D721Med (cell line): Measurements from ENCODE around the gene ADGRD2.

Experiments
- DNase-seq: peaks from one replicate; pipeline ENCODE4 v3.0.0; 2011; ENCODE audit warnings: low spot score; ENCODE audit not compliant: insufficient read length
- FAIRE-seq: peaks from 2 replicates; lab custom pipeline; 2011; peaks lifted over from hg19 to GRCh38; lab: Jason Lieb, UNC
- CTCF ChIP-seq: IDR thresholded peaks from 2 replicates; pipeline ENCODE4 v1.5.1; 2012; ENCODE audit warnings: mild to moderate bottlenecking, control low read depth; ENCODE audit not compliant: insufficient read depth; ENCODE audit errors: missing control alignments

The ADGRD2 gene

GRCh38 chr9:124452841-124453585 is 2.8 kb downstream of the ADGRD2 start:
- no peak for TF ChIP-seq CTCF
- DNase-seq (no peak), FAIRE-seq (no peak)

GRCh38 chr9:124453586-124454191 is 3.4 kb downstream of the ADGRD2 start:
- no peak for TF ChIP-seq CTCF
- FAIRE-seq (no peak), DNase-seq (no peak)

- DNase-seq = no peak
- TF ChIP-seq CTCF = no peak
- no peak for FAIRE-seq
These were observed 4.0 kb downstream of the ADGRD2 start for GRCh38 chr9:124454296-124454695.

- FAIRE-seq (no peak), DNase-seq (no peak)
- TF ChIP-seq CTCF = no peak
These were observed 4.7 kb downstream of the ADGRD2 start for GRCh38 chr9:124454791-124455443.

GRCh38 chr9:124455820-124456219 is 5.6 kb downstream of the ADGRD2 start:
- no peak for TF ChIP-seq CTCF
- DNase-seq = no peak
- FAIRE-seq = no peak

GRCh38 chr9:124456341-124457078 is 6.3 kb downstream of the ADGRD2 start:
- FAIRE-seq = no peak
- no peak for DNase-seq
- no peak for TF ChIP-seq CTCF
